Measurements from ENCODE around the gene ITFG1.

Gene ITFG1

DNA sequence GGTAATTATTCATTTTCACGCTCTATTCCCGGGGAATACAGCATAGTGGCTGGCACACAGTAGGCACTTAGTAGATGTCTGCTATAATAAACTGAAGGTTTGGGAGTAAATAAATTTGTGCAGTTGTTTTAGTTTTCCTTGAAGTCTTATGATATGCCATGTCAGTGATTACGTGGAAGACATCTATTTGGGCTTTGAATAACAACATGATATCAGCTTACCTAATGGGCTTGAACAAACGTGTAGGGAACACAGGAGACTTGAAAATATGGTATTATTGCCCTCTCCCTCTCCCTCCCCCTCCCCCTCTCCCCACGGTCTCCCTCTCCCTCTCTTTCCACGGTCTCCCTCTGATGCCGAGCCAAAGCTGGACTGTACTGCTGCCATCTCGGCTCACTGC is 280.8 kb downstream of the ITFG1 start:
- no peak overlapping the region for H3K4me3 ChIP-seq (ENCODE audit: control insufficient read depth, low read depth, low read length)
- DNase-seq (ENCODE audit: low read depth), result no peak
- no peak for TF ChIP-seq CTCF (IDR thresholded peaks at IDR 0.05; ENCODE audit: control insufficient read depth, insufficient read depth, low read depth, low read length, missing control alignments)

DNA sequence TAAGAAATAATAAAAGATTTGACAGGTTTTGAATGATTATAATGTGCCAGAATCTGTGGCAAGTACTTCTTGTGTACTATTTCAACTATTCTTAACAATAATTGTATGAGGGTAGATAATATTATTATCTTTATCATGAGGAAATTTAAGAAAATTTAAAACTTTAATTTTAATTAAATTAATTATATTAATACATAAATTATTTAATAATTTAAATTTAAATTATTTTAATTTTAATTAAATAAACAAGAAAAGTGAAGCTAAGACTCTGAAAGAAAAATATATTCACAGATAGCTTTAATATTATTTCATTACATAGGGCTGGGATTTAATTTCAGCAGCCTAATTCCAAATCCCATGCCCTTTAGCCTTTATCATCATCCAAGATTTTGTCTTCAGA is 285.7 kb downstream of the ITFG1 start:
- no peak for DNase-seq (ENCODE audit: low read depth)
- no peak overlapping the region for H3K4me3 ChIP-seq (ENCODE audit: control insufficient read depth, low read depth, low read length)
- TF ChIP-seq CTCF (IDR thresholded peaks at IDR 0.05; ENCODE audit: control insufficient read depth, insufficient read depth, low read depth, low read length, missing control alignments), result no peak

DNA sequence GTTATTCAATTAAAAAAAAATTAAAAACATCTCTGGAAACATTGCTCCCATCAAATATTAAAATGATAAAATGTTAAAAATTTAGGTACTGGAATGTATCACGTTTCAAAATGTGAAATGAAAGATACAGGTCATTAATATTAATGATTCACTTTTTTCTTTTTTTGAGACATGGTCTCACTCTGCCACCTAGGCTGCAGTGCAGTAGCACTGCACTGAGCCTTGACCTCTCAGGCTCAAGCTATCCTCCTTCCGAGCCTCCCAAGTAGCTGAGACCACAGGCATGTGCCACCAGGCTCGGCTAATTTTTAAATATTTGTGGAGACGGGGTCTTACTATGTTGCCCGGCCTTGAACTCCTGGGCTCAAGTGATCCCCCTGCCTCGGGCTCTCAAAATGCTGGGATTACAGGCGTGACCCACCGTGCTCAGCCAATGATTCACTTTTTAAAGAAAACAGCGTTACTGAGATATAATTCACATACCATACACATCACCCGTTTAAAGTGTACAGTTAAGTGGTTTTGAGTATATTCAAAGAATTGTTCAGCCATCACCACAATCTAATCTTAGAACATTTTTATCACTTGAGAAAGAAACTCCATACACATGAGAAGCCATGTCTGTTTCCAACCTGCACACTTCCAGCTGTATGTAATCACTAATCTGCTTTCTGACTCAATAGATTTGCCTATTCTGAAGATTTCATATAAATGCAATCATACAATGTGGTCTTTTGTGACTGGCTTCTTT is 298.0 kb downstream of the ITFG1 start:
- DNase-seq (ENCODE audit: low read depth), result no peak
- no peak overlapping the region for H3K4me3 ChIP-seq (ENCODE audit: control insufficient read depth, low read depth, low read length)
- TF ChIP-seq CTCF (IDR thresholded peaks at IDR 0.05; ENCODE audit: control insufficient read depth, insufficient read depth, low read depth, low read length, missing control alignments), result no peak

DNA sequence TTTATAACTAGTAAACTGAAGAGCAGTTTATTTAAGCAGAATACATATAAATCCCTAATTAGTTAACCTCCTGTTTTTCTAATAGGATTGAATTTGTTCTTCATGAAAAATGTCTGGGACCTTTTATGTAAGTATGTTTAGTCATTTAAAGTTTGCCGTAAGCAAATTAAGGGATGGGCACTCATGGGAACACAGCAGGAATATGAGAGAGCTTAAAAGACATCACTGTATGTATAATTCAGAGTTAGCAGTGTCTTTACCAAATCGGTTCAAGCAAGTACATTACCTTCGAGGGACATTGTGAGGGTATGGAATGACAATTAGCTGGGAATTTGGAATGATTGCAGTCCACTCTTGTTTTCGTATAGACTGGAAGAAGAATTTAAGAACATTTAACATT is 299.4 kb downstream of the ITFG1 start:
- no peak overlapping the region for H3K4me3 ChIP-seq (ENCODE audit: control insufficient read depth, low read depth, low read length)
- TF ChIP-seq CTCF (IDR thresholded peaks at IDR 0.05; ENCODE audit: control insufficient read depth, insufficient read depth, low read depth, low read length, missing control alignments), result no peak
- no peak for DNase-seq (ENCODE audit: low read depth)

DNA sequence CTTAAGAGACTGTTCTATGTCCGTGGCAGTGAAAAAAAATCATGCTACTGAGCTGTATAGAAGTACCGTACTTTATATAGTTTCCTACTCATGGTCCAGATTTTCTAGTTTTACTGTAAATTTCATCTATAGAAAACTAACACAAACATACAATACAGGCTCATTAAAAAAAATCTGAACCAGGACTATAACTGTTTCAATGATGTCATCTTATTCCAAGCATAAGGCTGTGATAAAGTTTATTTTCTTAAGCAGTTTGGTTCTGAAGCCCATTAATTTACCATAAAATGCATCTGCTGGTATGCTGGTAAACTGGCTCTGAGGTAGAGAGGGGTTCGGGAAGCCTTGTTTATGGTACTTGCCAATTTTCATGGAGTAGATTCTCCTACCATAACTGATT is 300.4 kb downstream of the ITFG1 start:
- H3K4me3 ChIP-seq (ENCODE audit: control insufficient read depth, low read depth, low read length), result no peak overlapping the region
- no peak for DNase-seq (ENCODE audit: low read depth)
- no peak for TF ChIP-seq CTCF (IDR thresholded peaks at IDR 0.05; ENCODE audit: control insufficient read depth, insufficient read depth, low read depth, low read length, missing control alignments)

DNA sequence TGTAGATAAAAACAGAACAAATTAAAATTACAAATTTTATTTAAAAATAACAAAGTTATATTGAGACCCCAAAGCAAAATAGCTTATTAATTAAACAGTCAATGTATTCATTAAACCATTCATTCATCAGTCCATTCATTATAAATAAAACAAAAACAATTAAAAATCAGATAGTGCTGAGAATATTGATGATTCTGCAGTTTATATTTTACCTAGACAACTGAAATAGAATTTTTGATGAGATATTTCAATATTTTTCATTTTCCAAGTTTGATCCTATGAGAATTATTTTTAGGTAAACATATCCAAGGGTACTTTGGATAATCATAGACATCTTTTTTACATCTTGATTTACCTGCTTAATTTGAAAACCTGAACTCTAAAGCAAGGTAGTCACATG is 301.9 kb downstream of the ITFG1 start:
- H3K4me3 ChIP-seq (ENCODE audit: control insufficient read depth, low read depth, low read length), result no peak overlapping the region
- DNase-seq (ENCODE audit: low read depth), result no peak
- TF ChIP-seq CTCF (IDR thresholded peaks at IDR 0.05; ENCODE audit: control insufficient read depth, insufficient read depth, low read depth, low read length, missing control alignments), result no peak
